Body of pancreas (tissue), 4 donors: Measurements from ENCODE around the gene PDE4D. TPM values are rescaled to one million over a fixed set of nuclear protein-coding genes. Genes with fewer than 3 reads are reported as not detected.

Experiments used
- ATAC-seq: fragments of 150-250 bp; one replicate; pipeline ENCODE4 v1.9.1; 2016
- DNase-seq, 4 donors: peaks; one replicate each; pipeline ENCODE4 v3.0.0-alpha.2; 2019
- H3K27ac ChIP-seq, 4 donors: fragments of 200-600 bp; sonication (generic); 1 replicate in 3 of 4; 2 replicates in 1 of 4; pipeline versions ENCODE4 v1.5.1 to v1.6.1; 2016 to 2019; ENCODE audit warnings: mild to moderate bottlenecking in 1 of 4, mixed read lengths in 1 of 4, moderate library complexity in 1 of 4
- H3K27me3 ChIP-seq, 2 donors: fragments of 200-600 bp; sonication (generic); one replicate each; pipeline ENCODE4 v1.6.0; 2016; ENCODE audit warnings: mild to moderate bottlenecking in 1 of 2
- H3K36me3 ChIP-seq, 2 donors: fragments of 200-600 bp; sonication (generic); replicated peaks in 1 of 2; 2 replicates each; pipeline ENCODE4 v1.5.1; 2016; ENCODE audit warnings: low read depth in 2 of 2; ENCODE audit not compliant: insufficient read depth in 1 of 2
- H3K4me1 ChIP-seq: fragments of 200-600 bp; sonication (generic); one replicate; pipeline ENCODE4 v1.6.0; 2016
- H3K4me3 ChIP-seq, 2 donors: fragments of 200-600 bp; sonication (generic); 1 replicate in 1 of 2; 2 replicates in 1 of 2; pipeline ENCODE4 v1.5.1; 2016 to 2019
- H3K9me3 ChIP-seq, 3 donors: fragments of 200-600 bp; sonication (generic); 1 replicate in 2 of 3; 2 replicates in 1 of 3; pipeline ENCODE4 v1.5.1; 2016
- POLR2A ChIP-seq, 3 donors: fragments of 450-650 bp; IDR thresholded peaks; one replicate each; pipeline ENCODE4 v1.6.1; 2016; ENCODE audit warnings: antibody characterized with exemption in 3 of 3, mild to moderate bottlenecking in 2 of 3
- WGBS, 2 donors: methylation state at CpG; one replicate each; pipeline ENCODE4 v1.1.5; 2017; 5-methylcytosine and 5-hydroxymethylcytosine counted together
- intact Hi-C: fragments of 100-400 bp; cut with DNase I; formaldehyde crosslinking; loops from one replicate; pipeline ENCODE4 v1.15.1; 2023
- total RNA-seq, 2 donors: library from RNA; depleted of rRNA; stranded (reverse); fragments of >200 nt; gene quantifications; one replicate each; pipeline ENCODE4 v1.1.0, GENCODE V29; 2016
- TF ChIP-seq, protein P1 (sequence below), 7 experiments: fragments of 450-650 bp in 4 of 7; fragments of 200-600 bp in 3 of 7; sonication (generic) in 3 of 7; IDR thresholded peaks; one replicate each; pipeline ENCODE4 v1.5.1; 2016 to 2019; ENCODE audit warnings: antibody characterized with exemption in 7 of 7

PDE4D gene
- total RNA-seq, 2 donors from 2014 or later, result 8.6 to 9.2 TPM

DNA sequence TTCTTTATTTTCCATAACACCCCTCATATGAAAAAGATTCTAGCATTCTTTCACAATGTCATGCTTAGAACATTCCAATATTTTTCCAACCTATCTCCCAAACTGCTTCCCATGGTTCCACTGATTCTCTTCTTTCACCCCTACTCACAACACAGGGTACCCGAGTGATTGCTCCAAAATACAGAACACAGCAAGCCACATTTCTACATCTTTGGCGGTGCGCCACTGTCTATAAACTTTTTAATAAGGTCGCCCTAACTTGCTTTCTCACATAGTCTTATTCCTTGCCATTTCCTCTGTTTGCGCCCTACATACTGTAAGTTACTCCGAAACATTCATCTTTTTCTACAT, 793.6 kb downstream of the PDE4D start:
- Histone ChIP-seq H3K36me3 (no peaks in the 10 kb centered on the region), H3K4me3 (no peak overlapping the region), H3K27me3 (no peaks in the 10 kb centered on the region), H3K4me1 (no peaks in the 10 kb centered on the region), H3K27ac (no peak overlapping the region), H3K9me3 (no peaks in the 10 kb centered on the region)
- TF ChIP-seq, protein P1, sequence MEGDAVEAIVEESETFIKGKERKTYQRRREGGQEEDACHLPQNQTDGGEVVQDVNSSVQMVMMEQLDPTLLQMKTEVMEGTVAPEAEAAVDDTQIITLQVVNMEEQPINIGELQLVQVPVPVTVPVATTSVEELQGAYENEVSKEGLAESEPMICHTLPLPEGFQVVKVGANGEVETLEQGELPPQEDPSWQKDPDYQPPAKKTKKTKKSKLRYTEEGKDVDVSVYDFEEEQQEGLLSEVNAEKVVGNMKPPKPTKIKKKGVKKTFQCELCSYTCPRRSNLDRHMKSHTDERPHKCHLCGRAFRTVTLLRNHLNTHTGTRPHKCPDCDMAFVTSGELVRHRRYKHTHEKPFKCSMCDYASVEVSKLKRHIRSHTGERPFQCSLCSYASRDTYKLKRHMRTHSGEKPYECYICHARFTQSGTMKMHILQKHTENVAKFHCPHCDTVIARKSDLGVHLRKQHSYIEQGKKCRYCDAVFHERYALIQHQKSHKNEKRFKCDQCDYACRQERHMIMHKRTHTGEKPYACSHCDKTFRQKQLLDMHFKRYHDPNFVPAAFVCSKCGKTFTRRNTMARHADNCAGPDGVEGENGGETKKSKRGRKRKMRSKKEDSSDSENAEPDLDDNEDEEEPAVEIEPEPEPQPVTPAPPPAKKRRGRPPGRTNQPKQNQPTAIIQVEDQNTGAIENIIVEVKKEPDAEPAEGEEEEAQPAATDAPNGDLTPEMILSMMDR (IDR thresholded peaks at IDR 0.05), result no peak
- no peak for TF ChIP-seq POLR2A (IDR thresholded peaks at IDR 0.05)
- DNase-seq (no peak), ATAC-seq (no peak)
- WGBS, 2 donors, result 90 to 92% methylated on average over 6 of the region's 6 CpGs
- intact Hi-C loops, result no loop called here

DNA sequence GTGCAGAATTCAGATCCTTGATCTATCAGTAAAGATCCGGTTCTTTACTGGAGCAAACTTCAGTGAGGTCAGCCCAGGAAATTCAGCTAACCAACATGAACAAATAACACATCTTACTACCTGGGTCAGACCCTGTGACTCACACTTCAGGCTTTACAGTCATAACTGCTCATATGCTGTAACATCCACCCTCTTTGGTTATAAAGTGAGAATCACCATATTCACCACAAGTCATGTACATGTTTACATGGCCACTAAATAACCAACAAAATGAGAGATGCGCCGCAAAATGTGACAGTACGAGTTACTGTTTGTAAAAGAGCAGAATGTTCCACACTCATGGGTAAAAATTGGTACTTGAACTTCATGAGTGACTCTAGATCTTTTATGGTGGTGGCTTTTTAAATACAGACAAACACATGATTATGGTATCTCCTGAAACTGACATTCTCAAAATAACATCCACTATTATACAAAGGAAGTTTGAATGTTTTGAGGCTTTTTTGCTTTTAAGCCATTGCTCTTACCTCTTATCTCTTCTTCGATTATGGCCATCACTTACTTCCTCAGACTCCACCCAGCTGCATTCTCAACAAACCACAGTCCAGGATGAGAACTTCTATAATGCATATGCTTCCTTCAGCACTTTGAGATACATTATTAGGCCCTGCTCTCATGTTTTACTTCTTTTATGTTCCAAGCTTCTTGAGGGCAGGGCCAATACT, 794.1 kb downstream of the PDE4D start:
- Histone ChIP-seq H3K9me3 (no peaks in the 10 kb centered on the region), H3K4me3 (no peak overlapping the region), H3K27ac (no peak overlapping the region), H3K4me1 (no peaks in the 10 kb centered on the region), H3K36me3 (no peaks in the 10 kb centered on the region), H3K27me3 (no peaks in the 10 kb centered on the region)
- ATAC-seq (no peak), DNase-seq (peak in 1 of 4 donors; percentile 5)
- intact Hi-C loops, result no loop called here
- TF ChIP-seq, protein P1 (IDR thresholded peaks at IDR 0.05), result no peak
- no peak for TF ChIP-seq POLR2A (IDR thresholded peaks at IDR 0.05)
- WGBS, 2 donors, result 83 to 86% methylated on average over 5 of the region's 5 CpGs

DNA sequence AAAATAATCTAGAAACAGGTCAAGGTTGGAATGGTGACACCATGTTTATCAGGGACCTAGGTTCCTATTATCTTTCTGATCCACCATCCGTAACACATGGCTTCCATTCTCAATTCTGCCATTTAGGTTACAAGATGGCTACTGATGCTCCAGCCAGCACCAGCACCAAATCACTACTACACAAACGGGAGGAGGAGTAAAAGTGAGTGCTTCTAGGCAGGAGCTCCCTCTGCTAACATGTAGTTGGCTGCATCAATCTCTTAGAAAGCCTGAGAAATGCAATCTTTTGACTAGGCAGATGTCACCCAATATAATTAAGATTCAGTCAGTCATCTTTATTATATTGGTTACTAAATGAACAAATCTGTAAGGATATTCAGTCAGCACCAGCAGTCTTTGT, 794.8 kb downstream of the PDE4D start:
- no peak overlapping the region for H3K27ac ChIP-seq

DNA sequence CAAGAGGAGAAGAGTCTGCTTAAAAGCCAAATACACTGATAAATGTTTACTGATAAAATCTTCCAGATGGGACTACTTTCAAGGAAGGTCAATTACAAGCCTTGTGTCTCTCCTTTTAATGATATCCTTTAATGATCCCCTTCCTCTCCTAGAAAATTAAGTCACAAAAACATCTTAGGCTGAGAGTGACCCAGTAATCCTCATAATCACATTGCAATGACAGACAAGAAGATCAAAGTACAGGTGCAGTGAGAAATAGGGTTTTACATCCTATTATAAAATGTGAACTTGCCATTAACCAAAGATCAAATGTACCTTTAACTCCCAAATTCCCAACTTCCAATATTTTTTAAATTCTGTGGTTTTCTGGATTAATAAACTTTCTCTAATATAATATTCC, 795.8 kb downstream of the PDE4D start:
- H3K36me3 ChIP-seq, result no peaks in the 10 kb centered on the region
- H3K4me1 ChIP-seq, result no peaks in the 10 kb centered on the region
- DNase-seq (no peak), ATAC-seq (no peak)
- TF ChIP-seq, protein P1 (IDR thresholded peaks at IDR 0.05), result no peak
- no peak for TF ChIP-seq POLR2A (IDR thresholded peaks at IDR 0.05)
- no peak overlapping the region for H3K4me3 ChIP-seq
- no peak overlapping the region for H3K27ac ChIP-seq
- no peaks in the 10 kb centered on the region for H3K9me3 ChIP-seq
- intact Hi-C loops, result no loop called here
- no peaks in the 10 kb centered on the region for H3K27me3 ChIP-seq

More for the DNA sequence above, 794.8 kb downstream of the PDE4D start:
- intact Hi-C loops, result no loop called here
- 85 to 87% methylated on average over 2 of the region's 2 CpGs for WGBS, 2 donors
- ATAC-seq (no peak), DNase-seq (no peak)
- H3K4me1 ChIP-seq, result no peaks in the 10 kb centered on the region
- no peaks in the 10 kb centered on the region for H3K36me3 ChIP-seq
- no peak for TF ChIP-seq POLR2A (IDR thresholded peaks at IDR 0.05)
- TF ChIP-seq, protein P1 (IDR thresholded peaks at IDR 0.05), result no peak
- H3K9me3 ChIP-seq, result no peaks in the 10 kb centered on the region
- H3K4me3 ChIP-seq, result no peak overlapping the region
- no peaks in the 10 kb centered on the region for H3K27me3 ChIP-seq

DNA sequence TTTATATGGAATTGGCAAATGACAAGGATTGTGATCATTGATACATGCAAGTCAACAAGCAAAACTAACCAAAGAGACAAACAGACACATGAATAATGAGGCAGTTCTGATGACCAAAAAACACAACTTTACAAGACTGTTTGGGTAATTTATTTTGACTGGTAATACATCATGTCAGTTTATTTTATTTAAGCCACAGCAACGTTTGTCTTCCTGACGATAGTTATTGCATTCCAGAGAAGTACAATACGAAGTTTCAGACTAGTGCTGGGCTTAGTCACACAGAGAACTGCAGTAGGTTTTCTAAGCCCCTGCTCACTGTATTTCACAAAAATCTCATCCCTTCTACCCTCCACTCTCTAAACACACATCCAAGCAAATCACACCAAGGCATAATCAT, 796.4 kb downstream of the PDE4D start:
- 48 to 49% methylated on average over 3 of the region's 3 CpGs for WGBS, 2 donors
- H3K36me3 ChIP-seq, result no peaks in the 10 kb centered on the region
- DNase-seq, result no peak
- intact Hi-C loops, result no loop called here
- no peak overlapping the region for H3K27ac ChIP-seq
- H3K27me3 ChIP-seq, result no peaks in the 10 kb centered on the region
- H3K9me3 ChIP-seq, result no peaks in the 10 kb centered on the region
- TF ChIP-seq, protein P1 (IDR thresholded peaks at IDR 0.05), result no peak
- TF ChIP-seq POLR2A (IDR thresholded peaks at IDR 0.05), result no peak
- no peak for ATAC-seq
- H3K4me3 ChIP-seq, result no peak overlapping the region
- no peaks in the 10 kb centered on the region for H3K4me1 ChIP-seq
